Keratinocyte (primary cell): ENCODE results near the gene MRPL27. TPM values are rescaled to one million over a fixed set of nuclear protein-coding genes. Genes with fewer than 3 reads are reported as not detected.

ENCODE experiments used
- DNase-seq: peaks from one replicate; pipeline ENCODE4 v3.0.0-alpha.2; 2011; ENCODE audit warnings: low read depth, missing footprints, low spot score
- FAIRE-seq: peaks from 2 replicates; lab custom pipeline; 2011; peaks lifted over from hg19 to GRCh38; lab: Jason Lieb, UNC
- H2AFZ ChIP-seq: 2 replicates; pipeline ENCODE4 v1.6.0; 2012; ENCODE audit warnings: low read length, control low read depth, inconsistent platforms; ENCODE audit not compliant: control insufficient read depth
- H3K27ac ChIP-seq: 2 replicates; pipeline ENCODE4 v1.5.1; 2011; ENCODE audit warnings: low read length; ENCODE audit not compliant: control insufficient read depth, insufficient read depth
- H3K27me3 ChIP-seq: 3 replicates; pipeline ENCODE4 v1.6.0; 2011; ENCODE audit warnings: low read length; ENCODE audit not compliant: control insufficient read depth, insufficient read depth; ENCODE audit errors: extremely low read depth
- H3K36me3 ChIP-seq, 2 experiments: 2 replicates in 1 of 2; 3 replicates in 1 of 2; pipeline ENCODE4 v1.5.1; 2011; ENCODE audit warnings: low read length in 2 of 2, mild to moderate bottlenecking in 1 of 2; ENCODE audit not compliant: control insufficient read depth in 2 of 2, insufficient read depth in 2 of 2; ENCODE audit errors: extremely low read depth in 1 of 2
- H3K4me1 ChIP-seq: 3 replicates; pipeline ENCODE4 v1.5.1; 2011; ENCODE audit warnings: low read length; ENCODE audit not compliant: control insufficient read depth, insufficient read depth; ENCODE audit errors: extremely low read depth
- H3K4me2 ChIP-seq: 3 replicates; pipeline ENCODE4 v1.6.0; 2011; ENCODE audit warnings: low read depth, low read length; ENCODE audit not compliant: control insufficient read depth, insufficient read depth; ENCODE audit errors: extremely low read depth
- H3K4me3 ChIP-seq, 3 experiments: fragments of 200-600 bp in 1 of 3; sonication (generic) in 1 of 3; 2 replicates in 2 of 3; 3 replicates in 1 of 3; pipeline ENCODE4 v1.5.1; 2011 to 2016; ENCODE audit warnings: low read length in 3 of 3, mild to moderate bottlenecking in 3 of 3, control low read depth in 2 of 3, inconsistent platforms in 1 of 3, low read depth in 1 of 3, mixed read lengths in 1 of 3, mixed run types in 1 of 3, moderate library complexity in 1 of 3; ENCODE audit not compliant: control insufficient read depth in 2 of 3, insufficient read depth in 2 of 3; ENCODE audit errors: extremely low read depth in 1 of 3
- H3K79me2 ChIP-seq: 2 replicates; pipeline ENCODE4 v1.6.0; 2012; ENCODE audit warnings: low read length; ENCODE audit not compliant: control insufficient read depth, insufficient read depth
- H3K9ac ChIP-seq: 3 replicates; pipeline ENCODE4 v1.6.0; 2011; ENCODE audit warnings: low read length; ENCODE audit not compliant: control insufficient read depth, insufficient read depth; ENCODE audit errors: extremely low read depth
- H3K9me1 ChIP-seq: 3 replicates; pipeline ENCODE4 v1.6.0; 2011; ENCODE audit warnings: low read length; ENCODE audit not compliant: control insufficient read depth, insufficient read depth; ENCODE audit errors: extremely low read depth
- H3K9me3 ChIP-seq: 2 replicates; pipeline ENCODE4 v1.5.1; 2012; ENCODE audit warnings: low read depth, low read length; ENCODE audit not compliant: control insufficient read depth
- H4K20me1 ChIP-seq: 3 replicates; pipeline ENCODE4 v1.6.0; 2011; ENCODE audit warnings: low read length; ENCODE audit not compliant: control insufficient read depth, insufficient read depth; ENCODE audit errors: extremely low read depth
- EZH2 ChIP-seq: IDR thresholded peaks from one replicate; pipeline ENCODE4 v1.6.1; 2012; ENCODE audit warnings: inconsistent platforms, mild to moderate bottlenecking, low read length, moderate library complexity
- dilution Hi-C: fragments of 300-500 bp; cut with MboI; formaldehyde crosslinking; loops from one replicate; pipeline ENCODE4 v1.7.0; 2020; ENCODE audit warnings: low sequenced_read_pairs; ENCODE audit not compliant: extremely low pct_ligation_motif_present
- polyA plus RNA-seq, 5 experiments: library from polyadenylated mRNA; depleted of rRNA in 3 of 5; stranded (reverse) in 3 of 5; stranded (forward) in 1 of 5; unstranded in 1 of 5; fragments of >200 nt; gene quantifications; 1 replicate in 1 of 5; 2 replicates in 3 of 5; 3 replicates in 1 of 5; pipeline versions ENCODE4 v1.2.1 to v1.2.3, GENCODE V29; 2011 to 2012; ENCODE audit warnings: missing spikeins in 2 of 5, low read depth in 1 of 5, low replicate concordance in 1 of 5
- TF ChIP-seq, protein P1 (sequence below), 3 experiments: IDR thresholded peaks in 1 of 3; conservative IDR thresholded peaks in 1 of 3; optimal IDR thresholded peaks in 1 of 3; 2 replicates in 2 of 3; 3 replicates in 1 of 3; pipeline versions ENCODE3 to v1.5.1; 2011; ENCODE audit warnings: low read length in 3 of 3, mild to moderate bottlenecking in 3 of 3, moderate library complexity in 2 of 3, control low read depth in 1 of 3, inconsistent platforms in 1 of 3; ENCODE audit not compliant: insufficient read depth in 2 of 3; ENCODE audit errors: extremely low read depth in 1 of 3

The MRPL27 gene
- polyA plus RNA-seq, 1 donor (not counting 4 experiments of a cell fraction or from before 2014, with no cell fraction given), result 123 TPM

DNA sequence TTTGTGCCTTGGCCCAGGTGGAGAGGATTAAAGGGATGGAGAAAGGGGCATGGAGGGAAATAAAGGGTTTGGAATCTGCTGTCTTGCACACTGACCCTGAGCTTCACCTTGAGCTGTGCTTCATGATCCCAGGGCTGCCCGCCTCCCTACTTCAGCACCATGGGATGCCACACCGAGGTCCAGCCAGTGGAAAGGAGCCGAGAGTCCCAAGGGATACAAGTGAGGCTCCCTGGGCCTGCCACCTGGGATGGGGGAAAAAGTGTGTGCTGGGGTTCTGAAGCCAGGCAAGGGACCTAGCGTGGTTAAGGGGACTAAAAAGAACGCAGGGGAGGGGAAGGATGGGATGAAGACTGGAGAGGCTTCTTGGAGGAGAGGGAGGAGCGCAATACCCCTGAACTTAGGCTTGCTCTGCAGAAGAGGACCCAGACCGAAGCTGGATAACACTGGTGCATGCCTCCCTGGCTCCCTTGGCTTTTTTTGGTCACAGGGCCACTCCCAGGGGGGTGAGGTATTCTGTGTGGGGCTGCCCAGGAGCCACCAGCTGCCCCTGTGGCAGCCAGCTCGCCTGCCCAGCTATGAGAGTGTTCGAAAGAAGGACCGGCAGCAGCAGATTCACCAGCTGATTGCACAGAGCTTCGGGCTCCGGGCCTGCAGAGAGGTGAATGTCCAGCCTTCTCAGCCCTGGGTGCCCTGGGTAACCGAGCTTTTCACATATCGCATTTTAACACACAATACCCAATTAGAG lies 7.2 kb downstream of the MRPL27 start:
- DNase-seq, result no peak
- Histone ChIP-seq H2AFZ (no peak overlapping the region), H3K36me3 (peaks cover 26 to 46% of the 10 kb centered on the region in 2 experiments), H3K4me2 (no peak overlapping the region), H4K20me1 (peaks cover 4% of the 10 kb centered on the region), H3K9me3 (no peaks in the 10 kb centered on the region), H3K4me3 (no peak overlapping the region), H3K27me3 (no peaks in the 10 kb centered on the region), H3K4me1 (peaks cover 5% of the 10 kb centered on the region), H3K27ac (no peak overlapping the region), H3K9ac (no peak overlapping the region), H3K79me2 (peaks cover 13% of the 10 kb centered on the region), H3K9me1 (no peaks in the 10 kb centered on the region)
- dilution Hi-C loops, result no loop called here
- FAIRE-seq, result no peak
- TF ChIP-seq EZH2, result no peak
- TF ChIP-seq, protein P1, sequence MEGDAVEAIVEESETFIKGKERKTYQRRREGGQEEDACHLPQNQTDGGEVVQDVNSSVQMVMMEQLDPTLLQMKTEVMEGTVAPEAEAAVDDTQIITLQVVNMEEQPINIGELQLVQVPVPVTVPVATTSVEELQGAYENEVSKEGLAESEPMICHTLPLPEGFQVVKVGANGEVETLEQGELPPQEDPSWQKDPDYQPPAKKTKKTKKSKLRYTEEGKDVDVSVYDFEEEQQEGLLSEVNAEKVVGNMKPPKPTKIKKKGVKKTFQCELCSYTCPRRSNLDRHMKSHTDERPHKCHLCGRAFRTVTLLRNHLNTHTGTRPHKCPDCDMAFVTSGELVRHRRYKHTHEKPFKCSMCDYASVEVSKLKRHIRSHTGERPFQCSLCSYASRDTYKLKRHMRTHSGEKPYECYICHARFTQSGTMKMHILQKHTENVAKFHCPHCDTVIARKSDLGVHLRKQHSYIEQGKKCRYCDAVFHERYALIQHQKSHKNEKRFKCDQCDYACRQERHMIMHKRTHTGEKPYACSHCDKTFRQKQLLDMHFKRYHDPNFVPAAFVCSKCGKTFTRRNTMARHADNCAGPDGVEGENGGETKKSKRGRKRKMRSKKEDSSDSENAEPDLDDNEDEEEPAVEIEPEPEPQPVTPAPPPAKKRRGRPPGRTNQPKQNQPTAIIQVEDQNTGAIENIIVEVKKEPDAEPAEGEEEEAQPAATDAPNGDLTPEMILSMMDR (optimal IDR thresholded peaks at IDR 0.05 in 1 of 3, IDR thresholded peaks at IDR 0.05 in 1 of 3, conservative IDR thresholded peaks at IDR 0.05 in 1 of 3; ENCODE audit: extremely low read depth in 1 of 3, insufficient read depth in 2 of 3, low read length in 3 of 3), result no peak

GRCh38 chr17:50365165-50365564 lies 7.8 kb downstream of the MRPL27 start:
- peaks cover 28 to 40% of the 10 kb centered on the region in 2 experiments for H3K36me3 ChIP-seq
- peaks cover 5% of the 10 kb centered on the region for H3K4me1 ChIP-seq
- DNase-seq, result no peak
- no peak overlapping the region for H3K4me3 ChIP-seq
- H3K9me3 ChIP-seq, result no peaks in the 10 kb centered on the region
- H3K9ac ChIP-seq, result no peak overlapping the region
- no peaks in the 10 kb centered on the region for H3K27me3 ChIP-seq
- H3K4me2 ChIP-seq, result no peak overlapping the region
- no peak overlapping the region for H2AFZ ChIP-seq
- no peak for FAIRE-seq
- no peak overlapping the region for H3K27ac ChIP-seq
- H3K9me1 ChIP-seq, result no peaks in the 10 kb centered on the region
- no peak for TF ChIP-seq EZH2
- TF ChIP-seq, protein P1 (optimal IDR thresholded peaks at IDR 0.05 in 1 of 3, IDR thresholded peaks at IDR 0.05 in 1 of 3, conservative IDR thresholded peaks at IDR 0.05 in 1 of 3; ENCODE audit: extremely low read depth in 1 of 3, insufficient read depth in 2 of 3, low read length in 3 of 3), result no peak
- H3K79me2 ChIP-seq, result peaks cover 7% of the 10 kb centered on the region
- dilution Hi-C loops, result no loop called here
- H4K20me1 ChIP-seq, result no peaks in the 10 kb centered on the region
